ENCODE data around the gene PPP1R9B. TPM values are rescaled to one million over a fixed set of nuclear protein-coding genes. Genes with fewer than 3 reads are reported as not detected.

PPP1R9B gene
- total and polyA plus RNA-seq, 2 of the 8 experiments (the other 6 are each of a cell fraction or from before 2014, with no cell fraction given), result 5.2 to 13.1 TPM

DNA sequence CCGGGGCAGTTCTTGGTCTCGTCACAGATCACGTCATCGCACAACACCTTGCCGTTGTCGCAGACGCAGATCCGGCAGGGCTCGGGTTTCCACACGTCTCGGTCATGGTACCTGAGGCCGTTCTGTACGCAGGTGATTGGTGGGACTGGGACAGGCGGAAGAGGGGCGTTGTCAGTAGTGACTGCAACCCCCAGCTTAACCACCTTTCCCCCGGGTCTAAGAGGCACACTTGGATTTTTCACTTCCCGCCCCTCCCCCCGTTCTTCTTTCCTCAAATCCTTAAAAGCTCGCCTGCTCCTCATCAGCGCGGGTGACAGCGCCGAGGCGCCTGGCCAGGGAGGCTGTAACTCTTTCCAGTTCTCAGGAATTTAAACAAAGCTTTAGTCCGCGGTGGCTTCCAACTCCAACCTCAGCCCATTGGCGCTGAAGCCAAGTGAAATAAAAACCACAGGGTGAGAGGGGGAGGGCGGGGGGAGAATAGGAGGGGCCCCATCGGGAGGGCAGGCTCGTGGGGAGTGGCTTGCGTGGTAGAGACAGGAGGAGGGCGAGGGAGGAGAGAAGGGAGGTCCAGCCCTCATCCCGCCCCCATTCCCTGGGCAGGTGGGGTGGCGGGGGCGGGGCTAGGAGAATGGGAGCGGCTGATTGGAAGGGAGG lies 49.5 kb upstream of the PPP1R9B start:
- peak overlapping the region; percentile 15; the same call in 1 of the 2 replicates for H4K8ac ChIP-seq (ENCODE audit: extremely low read depth, insufficient read depth, low read length)
- H3K36me3 ChIP-seq (ENCODE audit: control insufficient read depth in 2 of 4, insufficient read depth in 4 of 4, low read length in 3 of 4), result peaks cover 10 to 34% (median 19%) of the 10 kb centered on the region in 4 experiments
- H2BK12ac ChIP-seq (ENCODE audit: low read depth, low read length), result no peak overlapping the region
- no peak overlapping the region for H3K23ac ChIP-seq (ENCODE audit: insufficient read length)
- no peaks in the 10 kb centered on the region for H3K79me2 ChIP-seq (ENCODE audit: control insufficient read depth in 1 of 2, insufficient read depth in 2 of 2, low read length in 2 of 2)
- H4K20me1 ChIP-seq (replicated peaks in 1 of 2; ENCODE audit: control insufficient read depth in 1 of 2, insufficient read depth in 2 of 2, low read length in 2 of 2), result peaks cover 0 to 4% of the 10 kb centered on the region in 2 experiments
- H3K4me1 ChIP-seq (replicated peaks in 1 of 4; ENCODE audit: control insufficient read depth in 3 of 4, insufficient read depth in 4 of 4, low read length in 3 of 4), result peaks cover 0 to 5% (median 1%) of the 10 kb centered on the region in 4 experiments; a peak in 4 of 7 replicates
- H3K23me2 ChIP-seq (ENCODE audit: low read depth, low read length), result peaks cover 11% of the 10 kb centered on the region; the same call in 1 of the 2 replicates
- DNase-seq (ENCODE audit: low read depth in 1 of 2, low spot score in 2 of 2), result peak in 1 of 2 experiments; percentile 80
- peak overlapping the region; percentile 49 to 72 (median 60) for H3K4me3 ChIP-seq (ENCODE audit: extremely low read depth in 1 of 4, insufficient read depth in 2 of 4, low read depth in 3 of 4, low read length in 4 of 4)
- H3K27ac ChIP-seq (ENCODE audit: low read depth, low read length), result no peak overlapping the region
- POLR2A ChIA-PET (ENCODE audit: partially characterized antibody), result interaction anchor here (0.8 to 4.5 kb wide), 14 partner anchors 11 to 162 kb away, joined by 3 to 22 read pairs (median 6); partner anchors contain the start of gene TMEM92
- no peaks in the 10 kb centered on the region for H3K79me1 ChIP-seq (ENCODE audit: low read depth, low read length)
- CTCF ChIA-PET (ENCODE audit: partially characterized antibody), result interaction anchor here (0.6 to 24.4 kb wide), 45 partner anchors 9 to 996 kb away, joined by 3 to 1349 read pairs (median 4); partner anchors contain the start of genes LRRC59, SGCA and TMEM92
- peaks cover 0 to 22% (median 11%) of the 10 kb centered on the region in 4 experiments; a peak in 5 of 7 replicates for H3K27me3 ChIP-seq (replicated peaks in 1 of 4; ENCODE audit: control insufficient read depth in 3 of 4, extremely low read depth in 1 of 4, insufficient read depth in 3 of 4, low read length in 3 of 4)
- no peak overlapping the region for H3K56ac ChIP-seq (replicated peaks; ENCODE audit: insufficient read length, low read depth, low read length)
- H3K4ac ChIP-seq (replicated peaks; ENCODE audit: insufficient read length, low read depth, low read length), result no peak overlapping the region
- 3% methylated on average over 27 of the region's 36 CpGs; no CpG with 5 or more reads in 1 of the 2 experiments for WGBS, 2 experiments (ENCODE audit: extremely low coverage in 1 of 2, insufficient coverage in 1 of 2, insufficient read length in 1 of 2, insufficient replicate concordance in 2 of 2, low coverage in 1 of 2, low lambda C conversion rate in 2 of 2, missing lambda C conversion rate in 1 of 2)
- no peak overlapping the region for H2AFZ ChIP-seq (ENCODE audit: low read length)
- no peak overlapping the region for H2BK20ac ChIP-seq (ENCODE audit: low read length)
- peak overlapping the region; percentile 64 to 88 for H3K4me2 ChIP-seq (ENCODE audit: insufficient read depth in 1 of 2, low read depth in 2 of 2, low read length in 2 of 2)
- H4K91ac ChIP-seq (replicated peaks; ENCODE audit: insufficient read length, low read length), result no peak overlapping the region
- no peak overlapping the region for H3K18ac ChIP-seq (ENCODE audit: extremely low read depth, low read length)
- no peak overlapping the region for H2AK5ac ChIP-seq (ENCODE audit: low read depth, low read length)
- no peak overlapping the region for H2BK5ac ChIP-seq (ENCODE audit: low read depth, low read length)
- H2BK15ac ChIP-seq (ENCODE audit: low read length), result no peak overlapping the region
- H3K9me3 ChIP-seq (ENCODE audit: insufficient read depth in 2 of 2, low read depth in 1 of 2, low read length in 1 of 2), result no peaks in the 10 kb centered on the region
- H3K14ac ChIP-seq (ENCODE audit: insufficient read length), result no peak overlapping the region
- no peak overlapping the region for H2BK120ac ChIP-seq (replicated peaks; ENCODE audit: low read depth, low read length)
- FAIRE-seq, result no peak
- H3K9ac ChIP-seq (replicated peaks in 1 of 4; ENCODE audit: extremely low read depth in 1 of 4, low read depth in 3 of 4, low read length in 3 of 4), result peak overlapping the region in 2 of 4 experiments; percentile 6 to 29; a peak in 1 of 7 replicates
- H4K5ac ChIP-seq (ENCODE audit: insufficient read length, low read depth, low read length), result no peak overlapping the region
- TF ChIP-seq SIRT6 (IDR thresholded peaks at IDR 0.05; ENCODE audit: low read length) (no peak), SUZ12 (IDR thresholded peaks at IDR 0.05; ENCODE audit: low read length) (no peak), ZNF274 (IDR thresholded peaks at IDR 0.05; ENCODE audit: borderline replicate concordance, extremely low read depth, low read length) (no peak), CHD2 (IDR thresholded peaks at IDR 0.05; ENCODE audit: low read length) (no peak), JUND (IDR thresholded peaks at IDR 0.05; ENCODE audit: low read length) (0 out of 2 replicates have a peak, but pooled peaks have one; percentile 13), RBBP5 (IDR thresholded peaks at IDR 0.05; ENCODE audit: borderline replicate concordance, low read depth, low read length) (0 out of 2 replicates have a peak, but pooled peaks have one; percentile 40), SP1 (IDR thresholded peaks at IDR 0.05; ENCODE audit: low read depth, low read length) (no peak), ASH2L (IDR thresholded peaks at IDR 0.05; ENCODE audit: low read length) (no peak), PHF8 (conservative IDR thresholded peaks at IDR 0.05; ENCODE audit: low read depth, low read length) (no peak), SIN3A (conservative IDR thresholded peaks at IDR 0.05 in 1 of 2, IDR thresholded peaks at IDR 0.05 in 1 of 2; ENCODE audit: low read depth in 1 of 2, low read length in 2 of 2) (peak in 1 of 2 experiments; percentile 6; a peak in 1 of 4 replicates), CREB1 (IDR thresholded peaks at IDR 0.05) (peak; percentile 95), POLR2A (IDR thresholded peaks at IDR 0.05; ENCODE audit: control extremely low read depth in 1 of 2, low read depth in 2 of 2, low read length in 2 of 2) (0 out of 3 replicates have a peak, but pooled peaks of 1 of the 2 experiments have one; percentile 31)
